HG03521 (cell line): ENCODE data around the gene ITPR3.
"Not testable (repeated sequence)": the region's sequence is repeated elsewhere in the genome, so short reads cannot be mapped to it uniquely, and the experiment has no call there.

Experiments used
- ATAC-seq: cut with Tn5 transposase; IDR thresholded peaks from one replicate; pipeline ENCODE4 v1.9.1; 2021; ENCODE audit warnings: mild to moderate bottlenecking, moderate library complexity; ENCODE audit not compliant: unreplicated experiment

ITPR3 gene

DNA sequence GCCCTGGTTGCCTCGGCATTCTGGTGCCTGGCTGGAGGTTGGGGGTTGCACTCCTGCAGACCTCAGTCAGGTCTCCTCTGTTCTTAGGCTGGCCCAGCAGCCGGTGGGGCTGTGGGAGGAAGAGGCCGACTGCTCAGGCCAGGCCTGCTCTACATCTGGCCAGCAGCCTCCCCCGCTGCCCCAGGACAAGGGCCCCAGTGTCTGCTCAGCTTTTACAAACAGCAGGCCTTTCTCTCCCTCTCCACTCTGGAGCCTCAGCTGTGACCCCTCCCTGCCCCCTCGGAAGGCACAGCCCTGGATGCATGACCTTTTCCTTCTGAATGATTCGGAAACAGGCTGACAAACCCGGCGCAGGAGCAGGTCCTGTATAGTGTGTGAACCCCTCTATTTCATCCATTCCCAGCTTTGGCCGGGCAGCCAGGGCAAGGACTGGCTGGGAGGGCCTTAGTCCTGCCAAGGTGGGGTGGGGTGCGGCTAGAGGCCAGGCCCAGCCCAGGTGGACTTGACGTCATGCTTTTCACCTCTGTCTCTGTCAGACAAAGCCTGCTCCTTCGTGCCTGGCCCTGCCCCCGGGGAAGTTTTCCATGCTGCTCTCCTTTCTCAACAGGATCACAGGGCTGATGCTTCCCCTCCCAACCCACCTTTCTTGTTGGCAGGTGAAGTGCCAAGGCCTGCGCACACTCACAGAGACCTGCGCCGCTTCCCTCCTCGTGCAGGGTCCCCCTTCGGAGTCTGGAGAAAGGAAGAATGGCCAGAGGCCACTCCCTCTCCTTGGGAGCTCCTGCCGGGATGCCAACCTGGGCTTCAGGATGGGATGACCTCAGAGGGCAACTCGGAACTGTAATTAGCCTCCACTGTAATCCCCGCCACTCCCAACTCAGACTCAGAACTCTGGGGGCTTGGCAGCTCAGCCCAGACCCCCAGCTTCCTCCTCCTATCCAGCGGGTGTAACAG is 10.1 kb upstream of the ITPR3 start:
- no peak for ATAC-seq

DNA sequence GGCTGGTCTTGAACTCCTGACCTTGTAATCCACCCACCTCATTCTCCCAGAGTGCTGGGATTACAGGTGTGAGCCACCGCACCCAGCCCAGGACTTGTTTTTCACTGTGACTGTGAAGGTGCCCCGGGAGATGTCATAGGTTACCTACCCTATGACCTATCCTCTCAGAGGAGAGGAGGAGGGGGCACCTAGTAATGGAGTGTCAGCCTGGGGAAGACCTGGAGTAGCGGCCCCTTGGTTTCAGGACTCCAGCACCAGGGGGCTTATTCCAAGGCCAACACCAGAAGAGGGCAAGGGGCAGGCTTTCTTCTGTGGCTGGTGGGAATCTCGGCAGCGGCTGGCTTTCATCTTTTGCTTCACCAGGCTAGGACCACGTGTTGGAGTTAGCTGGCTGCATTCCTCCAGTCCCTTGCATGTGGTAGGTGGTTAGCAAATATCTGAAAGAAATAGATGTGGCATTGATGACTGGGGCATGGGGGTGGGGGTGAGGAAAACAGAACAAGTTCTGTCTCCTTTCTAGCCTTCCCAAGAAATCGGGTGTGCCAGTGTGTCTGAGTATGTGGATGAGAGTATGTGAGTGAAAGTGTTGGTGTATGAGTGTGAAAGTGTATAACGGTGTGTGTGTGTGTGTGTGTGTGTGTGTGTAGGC is 7.9 kb upstream of the ITPR3 start:
- ATAC-seq = no peak

DNA sequence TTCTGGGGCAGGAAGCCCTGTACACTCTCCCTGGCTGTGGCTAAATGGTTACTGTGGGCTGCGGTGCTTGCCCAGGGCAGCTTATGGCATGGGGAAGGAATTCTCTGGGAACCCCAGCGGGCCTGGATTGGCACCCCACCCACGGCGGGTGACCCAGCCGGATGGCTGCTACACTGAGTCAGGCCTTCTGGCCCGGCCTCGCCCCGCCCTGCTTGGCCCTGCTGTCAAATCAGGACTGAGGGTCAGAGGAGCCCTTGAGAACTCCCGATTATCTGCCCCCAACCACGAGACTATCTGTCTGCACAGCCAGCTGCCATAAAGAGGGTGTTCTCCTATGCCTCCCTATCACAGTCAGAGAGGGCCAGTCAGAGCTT is 7.3 kb upstream of the ITPR3 start:
- ATAC-seq = no peak

DNA sequence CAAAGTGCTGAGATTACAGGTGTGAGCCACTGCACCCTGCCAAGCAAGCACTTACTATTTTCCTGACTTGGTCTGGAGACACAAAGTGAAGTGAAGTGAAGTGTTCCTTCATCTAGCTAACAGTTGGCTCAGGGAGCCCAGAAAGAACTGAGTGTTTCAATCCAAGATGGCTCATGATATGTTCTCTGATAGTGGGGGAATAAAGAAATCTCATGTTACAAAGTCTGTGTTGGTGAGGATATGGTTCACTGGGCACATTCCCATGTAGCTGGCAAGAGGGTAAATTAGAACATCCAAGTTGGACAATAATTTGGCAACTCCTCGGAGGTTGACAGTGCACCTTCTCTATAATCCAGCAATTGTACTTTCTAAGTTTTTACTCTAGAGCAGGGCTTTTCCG is 5.0 kb upstream of the ITPR3 start:
- no peak for ATAC-seq

DNA sequence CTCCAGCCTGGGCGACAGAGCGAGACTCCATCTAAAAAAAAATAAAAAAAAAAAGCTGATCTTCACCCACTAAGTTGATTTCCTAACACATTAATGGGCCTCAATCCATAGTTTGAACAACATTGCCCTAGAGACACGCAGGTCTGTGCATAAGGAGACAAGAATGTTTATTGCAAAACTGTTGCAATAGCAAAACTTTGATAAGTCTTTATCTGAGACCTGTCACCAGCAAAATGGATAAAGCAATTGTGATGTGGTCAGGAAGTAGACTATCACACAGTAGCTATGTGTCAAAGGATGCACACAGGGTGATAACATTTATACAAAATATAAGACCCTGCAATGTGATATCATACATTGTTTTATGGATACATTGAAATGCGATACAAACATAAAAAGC is 4.2 kb upstream of the ITPR3 start:
- no peak for ATAC-seq

DNA sequence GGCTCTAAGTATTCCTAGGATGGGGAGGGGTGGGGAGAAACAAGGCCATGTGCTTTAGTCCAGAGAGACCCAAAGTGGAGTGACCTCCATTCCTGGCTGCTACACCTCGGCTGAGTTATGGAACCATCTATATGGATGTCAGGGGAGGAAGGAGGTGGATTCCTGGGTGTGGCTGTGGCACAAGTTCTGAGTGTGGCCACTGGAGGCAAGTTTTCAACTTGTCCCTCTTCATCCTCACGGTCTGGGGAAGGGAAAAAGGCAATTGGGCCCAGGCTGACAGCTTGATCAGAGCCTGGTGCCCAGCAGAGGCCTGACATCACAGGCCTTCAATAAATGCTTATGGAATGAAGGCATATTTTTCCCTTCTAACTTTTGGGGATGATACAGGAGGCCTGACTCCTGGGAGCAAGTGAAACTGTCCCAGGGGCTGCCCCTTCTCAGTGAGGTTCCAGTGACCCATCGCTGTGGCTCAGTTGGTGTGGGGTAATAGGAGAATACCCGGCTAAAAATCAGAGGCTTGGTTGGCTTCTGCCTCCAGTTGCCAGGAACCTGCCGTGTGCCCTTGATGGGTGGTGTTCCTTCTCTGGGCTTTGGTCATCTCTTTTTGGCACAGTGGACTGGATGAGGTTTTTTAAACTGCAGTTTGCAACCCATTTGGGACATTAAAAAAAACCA is 1.8 kb upstream of the ITPR3 start:
- no peak for ATAC-seq

DNA sequence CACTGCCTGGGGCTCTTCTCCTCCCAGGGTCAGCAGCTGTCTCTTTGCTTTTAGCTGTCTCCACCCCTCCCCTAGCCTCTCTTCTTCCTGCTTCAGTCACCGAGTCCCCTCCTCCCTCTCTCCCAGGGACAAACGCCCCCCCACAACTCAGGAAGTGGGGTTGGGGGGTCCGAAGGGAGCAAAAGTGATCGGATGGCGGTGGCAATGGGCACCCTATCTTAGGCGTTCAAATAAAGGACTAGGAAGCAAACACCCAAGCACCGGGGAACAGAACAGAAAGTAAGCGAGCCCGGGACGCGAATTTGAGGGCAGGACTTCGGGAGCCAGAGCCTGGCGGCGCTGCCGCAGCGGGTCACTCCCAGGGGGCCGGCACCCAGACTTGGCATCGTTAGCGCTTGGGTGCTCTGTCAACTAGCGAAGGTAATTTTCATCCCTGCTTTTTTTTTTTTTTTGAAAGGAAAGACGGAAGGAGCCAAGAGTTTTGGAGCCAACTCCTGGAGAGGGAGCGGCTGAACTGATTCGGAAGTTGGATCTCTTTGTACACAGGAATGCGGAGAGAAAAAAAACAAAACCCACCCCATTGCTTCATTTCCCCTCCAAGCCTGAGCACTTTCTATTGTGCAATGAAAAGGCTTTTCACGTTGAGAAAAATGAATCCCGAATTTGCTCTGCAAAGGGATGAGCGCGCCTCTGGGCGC is 815 bp upstream of the ITPR3 start:
- no peak for ATAC-seq

DNA sequence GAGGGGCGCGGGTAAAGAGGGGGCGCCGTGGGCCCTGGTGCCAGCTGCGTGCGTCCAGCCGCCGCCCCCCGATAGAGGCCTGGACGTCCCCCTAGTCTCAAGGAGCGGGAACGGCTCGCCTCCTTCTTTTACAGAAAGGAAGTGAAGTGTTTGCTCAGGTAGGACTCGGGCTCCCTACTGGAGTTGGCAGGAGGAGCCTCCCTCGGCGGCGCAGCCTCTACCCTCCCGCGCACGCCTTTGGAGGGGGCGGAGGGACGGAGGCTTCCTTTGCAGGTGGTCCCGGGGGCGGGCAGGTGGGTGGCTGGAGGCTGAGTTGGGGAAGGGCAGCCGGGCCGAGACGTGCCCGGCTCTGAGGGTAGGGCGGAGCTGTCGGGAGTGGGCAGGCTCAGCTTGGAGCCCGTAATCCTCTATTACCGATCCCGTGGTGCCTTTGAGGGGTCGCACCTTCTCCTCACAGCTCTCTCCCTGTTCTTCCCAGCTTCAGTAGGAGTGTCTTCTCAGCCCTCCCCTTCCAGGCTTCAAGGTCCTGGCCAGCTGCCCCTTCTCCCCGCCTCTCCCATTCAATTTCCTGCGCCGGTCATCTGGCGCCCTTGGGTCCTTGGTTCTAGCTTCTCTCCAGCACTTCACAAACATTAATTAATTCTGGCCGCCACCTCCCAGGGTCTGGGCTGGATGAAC is 728 bp downstream of the ITPR3 start:
- peak; percentile 20 for ATAC-seq

DNA sequence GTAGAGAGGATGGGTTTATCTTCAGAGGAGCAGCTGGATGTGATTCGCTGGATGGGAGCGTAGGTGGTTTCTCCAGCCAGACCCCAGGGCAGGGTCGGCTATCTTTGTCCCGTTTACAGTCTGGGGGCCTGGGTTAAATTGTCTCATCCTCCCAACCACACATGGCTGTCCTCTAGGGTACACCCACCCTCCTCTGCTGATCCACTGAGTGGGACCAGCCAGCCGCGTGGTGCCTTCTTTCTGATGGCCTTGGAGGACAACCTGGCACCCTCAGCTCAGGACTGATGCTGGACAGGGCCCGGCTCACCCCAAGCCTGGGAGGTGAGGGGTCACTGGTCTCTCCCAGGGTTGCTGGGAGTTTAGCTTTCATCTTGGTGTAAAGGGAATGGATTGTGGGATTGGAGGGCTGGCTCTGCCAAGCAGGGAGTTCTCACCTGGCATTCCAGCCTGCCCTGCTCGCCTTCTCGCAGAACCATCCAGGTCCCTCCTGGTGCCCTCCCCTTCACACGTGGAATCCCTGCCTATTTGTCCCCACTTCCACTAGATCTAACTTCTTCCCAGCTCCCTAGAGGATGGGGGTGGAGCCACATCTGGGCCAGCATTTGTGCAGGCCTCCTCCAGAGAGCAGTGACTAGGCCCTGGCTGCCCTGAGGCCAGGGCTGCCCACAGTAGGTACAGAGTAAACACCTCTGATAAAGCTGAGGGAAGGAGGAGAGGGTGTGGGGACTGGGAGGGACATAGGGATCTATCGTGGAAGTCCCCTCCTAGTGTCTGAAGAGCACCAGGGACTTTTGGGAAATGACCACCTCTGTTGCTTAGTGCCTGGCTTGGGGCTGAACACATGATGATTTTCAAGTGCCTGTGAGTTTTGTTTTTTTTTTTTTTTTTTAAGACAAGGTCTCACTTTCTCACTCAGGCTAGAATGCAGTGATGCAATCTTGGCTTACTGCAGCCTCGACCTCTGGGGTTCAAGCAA is 1.6 kb downstream of the ITPR3 start:
- no peak for ATAC-seq

DNA sequence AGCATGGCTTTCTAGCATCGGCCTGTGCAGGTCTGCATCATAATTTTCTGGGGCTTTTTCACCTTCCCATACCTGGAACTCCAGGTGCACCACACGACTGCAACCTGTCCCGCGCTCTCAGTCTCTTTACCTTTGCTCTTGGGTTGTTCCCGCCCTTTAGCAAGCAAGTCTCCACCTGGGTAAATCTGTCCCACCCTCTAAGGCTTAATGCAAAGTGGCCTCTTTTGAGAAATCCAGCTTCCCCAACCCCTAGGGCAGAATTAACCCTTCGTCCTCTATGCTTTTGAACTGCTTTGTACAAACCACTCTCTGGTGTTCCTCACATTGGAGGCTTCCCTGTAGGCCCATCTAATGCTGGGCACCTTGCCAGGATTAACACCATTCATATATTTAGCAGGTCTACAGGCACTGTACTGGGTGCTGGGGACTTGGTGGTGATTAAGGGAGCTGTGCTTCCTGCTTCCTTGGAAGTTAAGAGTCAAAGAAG is 2.8 kb downstream of the ITPR3 start:
- ATAC-seq = no peak

DNA sequence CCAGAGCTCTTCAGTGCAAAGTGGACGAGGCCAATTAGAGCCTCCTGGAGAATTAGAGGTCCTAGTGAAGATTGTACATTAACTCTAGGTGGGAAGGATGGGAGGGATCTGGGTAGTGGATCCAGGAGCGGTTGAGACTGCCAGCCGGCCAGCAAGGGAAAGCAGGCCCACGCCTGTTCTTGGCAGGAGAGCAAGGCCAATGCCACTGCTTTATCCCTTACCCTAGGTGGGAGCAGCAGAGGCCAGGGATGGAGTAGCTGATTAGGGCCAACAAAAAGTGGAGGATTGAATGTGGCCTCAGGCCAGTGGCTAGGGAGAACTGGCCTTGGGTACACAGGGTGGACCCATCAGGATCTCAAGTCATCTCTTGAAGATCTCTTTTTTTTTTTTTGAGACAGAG is 3.7 kb downstream of the ITPR3 start:
- no peak for ATAC-seq

DNA sequence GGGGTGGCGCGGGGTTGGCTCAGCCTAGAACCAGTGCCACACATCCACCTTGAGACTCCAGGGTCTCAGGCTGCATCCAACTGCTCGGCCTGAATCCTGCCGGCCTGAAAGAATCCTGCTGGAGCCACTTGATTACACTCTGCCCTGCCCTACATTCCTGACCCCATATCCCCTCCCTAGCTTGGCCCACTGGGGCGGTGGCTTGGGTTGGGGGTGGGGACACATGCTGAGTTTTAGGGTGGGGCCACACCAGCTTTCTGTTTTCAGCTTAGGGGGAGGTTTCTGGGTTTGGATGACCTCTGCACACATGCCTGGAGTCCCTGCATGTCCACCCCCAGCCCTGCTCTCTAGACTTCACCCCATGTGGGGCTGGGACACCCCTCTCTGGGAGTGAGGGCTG is 6.8 kb downstream of the ITPR3 start:
- ATAC-seq = no peak

DNA sequence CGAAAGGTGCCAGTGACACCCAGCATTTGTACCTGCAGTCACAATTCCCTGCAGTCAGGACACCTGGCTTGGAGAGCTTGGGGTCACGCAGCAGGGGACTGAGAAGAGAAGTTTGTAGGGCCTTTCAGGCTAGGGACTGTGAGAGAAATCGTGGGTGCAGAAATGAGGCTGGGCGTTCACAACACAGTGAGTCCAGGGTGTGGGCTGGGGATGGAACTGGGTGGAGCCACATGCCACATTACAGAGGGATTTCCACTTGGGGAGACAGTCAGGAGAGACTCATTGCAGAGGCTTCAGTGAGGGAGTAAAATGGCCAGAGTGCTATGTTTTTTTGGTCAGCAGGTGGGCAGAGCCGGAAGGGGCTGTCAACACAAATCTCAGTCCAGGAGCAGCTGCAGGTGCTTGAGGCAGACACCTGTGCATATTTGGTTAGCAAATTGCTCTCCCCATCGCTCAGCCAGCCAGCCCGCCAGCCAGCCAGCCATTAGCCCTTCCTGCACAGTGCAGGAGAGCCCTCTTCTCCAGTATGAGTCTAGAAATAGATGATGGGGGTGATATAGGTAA is 7.4 kb downstream of the ITPR3 start:
- no peak for ATAC-seq

DNA sequence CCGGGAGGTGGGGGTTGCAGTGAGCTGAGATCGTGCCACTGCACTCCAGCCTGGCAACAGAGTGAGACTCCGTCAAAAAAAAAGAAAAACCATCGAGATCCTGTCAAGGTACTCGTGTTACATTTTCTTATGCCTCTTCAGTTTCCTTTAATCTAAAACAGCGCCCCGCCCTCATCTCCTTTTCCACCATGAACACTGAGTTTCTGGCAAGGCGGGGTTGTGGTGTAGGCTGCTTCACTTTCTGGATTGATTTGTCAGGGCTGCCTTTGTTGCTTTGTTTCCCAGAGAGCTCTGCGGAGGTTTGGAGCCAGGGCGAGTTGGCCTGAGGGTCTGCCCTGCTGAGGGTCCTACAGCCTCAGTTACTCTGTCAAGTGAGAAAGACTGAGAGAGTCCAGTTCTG is 8.9 kb downstream of the ITPR3 start:
- ATAC-seq = no peak

DNA sequence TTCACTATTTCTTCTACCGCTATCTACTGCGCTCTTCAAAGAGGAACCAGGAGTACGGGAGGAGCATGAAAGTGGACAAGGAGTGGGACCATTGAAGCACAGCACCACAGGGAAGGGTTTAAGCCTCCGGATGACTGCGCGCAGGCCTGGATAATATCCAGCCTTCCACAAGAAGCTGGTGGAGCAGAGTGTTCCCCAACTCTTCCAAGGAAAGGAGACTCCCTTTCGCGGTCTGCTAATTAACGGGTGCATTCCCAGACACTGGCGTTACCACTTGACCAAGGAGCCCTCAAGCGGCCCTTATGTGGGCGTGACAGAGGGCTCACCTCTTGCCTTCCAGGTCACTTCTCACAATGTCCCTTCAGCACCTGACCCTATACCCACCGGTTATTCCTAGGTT is 10.4 kb downstream of the ITPR3 start:
- not testable (repeated sequence) for ATAC-seq

DNA sequence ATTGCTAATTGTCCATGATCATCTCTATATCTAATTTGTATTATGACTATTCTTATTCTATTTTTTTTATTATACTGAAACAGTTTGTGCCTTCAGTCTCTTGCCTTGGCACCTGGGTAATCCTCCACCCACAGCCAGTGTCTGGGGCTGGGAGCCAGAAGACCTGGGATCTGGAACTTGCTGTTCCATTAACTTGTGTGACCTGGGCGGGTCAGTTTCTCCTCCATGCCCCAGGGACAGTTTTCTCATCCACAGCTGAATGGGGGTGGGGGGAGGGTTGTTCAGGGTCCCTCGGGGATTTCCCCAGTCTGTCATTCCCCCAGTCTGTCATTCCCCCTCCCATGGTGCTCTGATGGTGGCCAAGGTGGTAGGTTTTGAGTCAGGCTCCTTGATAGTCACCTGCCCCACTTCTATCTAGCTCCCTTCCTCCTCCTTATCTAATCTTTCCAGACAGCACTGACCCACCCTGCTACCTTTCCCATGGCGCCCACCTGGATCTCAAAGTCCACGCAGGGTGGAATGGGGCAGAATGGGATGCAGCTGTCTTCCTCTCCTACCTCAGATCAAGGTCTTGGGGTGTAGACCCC is 10.9 kb downstream of the ITPR3 start:
- ATAC-seq = no peak

DNA sequence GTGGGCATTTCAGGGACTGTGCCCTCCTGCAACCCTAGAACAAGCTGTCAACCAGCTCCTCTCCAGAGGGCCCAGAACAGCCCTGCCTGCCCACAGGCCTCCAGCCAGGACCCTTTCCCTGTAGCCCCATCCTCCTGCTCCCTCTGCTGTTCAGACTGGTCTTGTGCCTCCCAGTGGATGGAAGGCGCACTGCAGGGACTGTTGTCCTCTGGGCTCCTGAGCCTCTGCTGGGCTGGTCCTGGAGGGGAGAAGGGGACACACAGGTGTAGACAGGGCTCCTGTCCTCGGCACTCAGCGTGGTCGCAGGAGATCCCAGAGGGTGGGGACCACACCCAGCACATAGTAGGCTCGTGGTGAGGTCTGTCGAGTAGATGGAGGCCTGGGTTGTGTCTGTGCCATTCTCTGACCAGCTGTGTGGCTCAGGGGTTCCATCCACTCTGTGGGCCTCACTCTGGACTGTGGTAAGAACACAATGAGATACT is 11.5 kb downstream of the ITPR3 start:
- no peak for ATAC-seq

DNA sequence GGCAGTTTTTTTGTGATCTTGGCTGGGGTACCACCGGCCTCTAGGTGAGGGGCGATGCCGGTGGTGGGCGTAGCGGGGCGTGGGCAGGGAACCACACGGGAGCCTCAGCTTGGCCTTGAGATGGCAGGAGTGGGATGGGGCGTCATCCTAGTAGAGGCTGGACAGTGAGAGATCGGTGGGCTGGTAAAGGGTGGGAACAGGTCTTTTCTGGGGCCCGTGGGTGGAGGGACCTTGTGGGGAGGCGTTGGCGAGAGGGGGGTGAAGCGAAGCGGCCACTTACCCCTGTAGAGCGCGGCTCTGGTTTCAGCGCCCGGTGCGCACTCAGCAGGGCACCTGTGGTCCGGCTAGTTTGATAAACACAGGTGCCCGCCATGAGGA is 12.0 kb downstream of the ITPR3 start:
- no peak for ATAC-seq
